H1 (cell line): ENCODE measurements around the gene SLC44A5. TPM values are rescaled to one million over a fixed set of nuclear protein-coding genes. Genes with fewer than 3 reads are reported as not detected.

Experiments
- CTCF ChIA-PET: fragments of 300-600 bp; sonication (Branson Sonifier 250); formaldehyde crosslinking; loops from one replicate; lab custom pipeline; 2021; ENCODE audit not compliant: partially characterized antibody; lab: Charles Lee
- POLR2A ChIA-PET: fragments of 300-600 bp; sonication (Branson Sonifier 250); formaldehyde crosslinking; loops from one replicate; lab custom pipeline; 2021; ENCODE audit warnings: inconsistent platforms; ENCODE audit not compliant: partially characterized antibody; lab: Charles Lee
- DNase-seq, 2 experiments: peaks; one replicate each; pipeline versions ENCODE4 v3.0.0 to v3.0.0-alpha.2; 2010 to 2022; ENCODE audit warnings: low spot score in 2 of 2, low read depth in 1 of 2, mixed read lengths in 1 of 2
- FAIRE-seq: peaks from 2 replicates; lab custom pipeline; 2011; peaks lifted over from hg19 to GRCh38; lab: Jason Lieb, UNC
- H2AFZ ChIP-seq: 2 replicates; pipeline ENCODE4 v1.8.1; 2012; ENCODE audit warnings: low read length, inconsistent platforms
- H2AK5ac ChIP-seq: 2 replicates; pipeline ENCODE4 v1.6.1; 2013; ENCODE audit warnings: low read depth, low read length
- H2BK120ac ChIP-seq: replicated peaks from 2 replicates; pipeline ENCODE3; 2013; ENCODE audit warnings: low read depth, low read length, inconsistent platforms
- H2BK12ac ChIP-seq: 2 replicates; pipeline ENCODE4 v1.6.1; 2013; ENCODE audit warnings: low read depth, low read length
- H2BK15ac ChIP-seq: 2 replicates; pipeline ENCODE4 v1.6.1; 2013; ENCODE audit warnings: low read length
- H2BK20ac ChIP-seq: 2 replicates; pipeline ENCODE4 v1.6.1; 2013; ENCODE audit warnings: low read length
- H2BK5ac ChIP-seq: 2 replicates; pipeline ENCODE4 v1.6.1; 2013; ENCODE audit warnings: low read depth, low read length
- H3K14ac ChIP-seq: 2 replicates; pipeline ENCODE4 v1.6.1; 2013; ENCODE audit warnings: inconsistent platforms; ENCODE audit not compliant: insufficient read length
- H3K18ac ChIP-seq: 2 replicates; pipeline ENCODE4 v1.6.1; 2013; ENCODE audit warnings: low read length; ENCODE audit errors: extremely low read depth
- H3K23ac ChIP-seq: 2 replicates; pipeline ENCODE4 v1.6.1; 2013; ENCODE audit warnings: inconsistent platforms; ENCODE audit not compliant: insufficient read length
- H3K23me2 ChIP-seq: 2 replicates; pipeline ENCODE4 v1.6.1; 2013; ENCODE audit warnings: low read depth, low read length
- H3K27ac ChIP-seq: 2 replicates; pipeline ENCODE4 v1.6.1; 2011; ENCODE audit warnings: low read depth, low read length, inconsistent platforms
- H3K27me3 ChIP-seq, 4 experiments: replicated peaks in 1 of 4; 1 replicate in 1 of 4; 2 replicates in 3 of 4; pipeline versions ENCODE4 v1.6.1 to v1.8.1; 2011 to 2013; ENCODE audit warnings: low read length in 3 of 4, mild to moderate bottlenecking in 3 of 4, inconsistent platforms in 2 of 4, mixed read lengths in 2 of 4, moderate library complexity in 1 of 4; ENCODE audit not compliant: control insufficient read depth in 3 of 4, insufficient read depth in 3 of 4; ENCODE audit errors: extremely low read depth in 1 of 4
- H3K36me3 ChIP-seq, 4 experiments: 2 replicates each; pipeline versions ENCODE4 v1.6.1 to v1.8.1; 2011 to 2013; ENCODE audit warnings: mild to moderate bottlenecking in 4 of 4, low read length in 3 of 4, moderate library complexity in 2 of 4, control low read depth in 1 of 4, inconsistent platforms in 1 of 4; ENCODE audit not compliant: insufficient read depth in 4 of 4, control insufficient read depth in 2 of 4
- H3K4ac ChIP-seq: replicated peaks from 2 replicates; pipeline ENCODE3; 2013; ENCODE audit warnings: low read length, low read depth, mixed read lengths, inconsistent platforms; ENCODE audit not compliant: insufficient read length
- H3K4me1 ChIP-seq, 4 experiments: replicated peaks in 1 of 4; 1 replicate in 1 of 4; 2 replicates in 3 of 4; pipeline versions ENCODE4 v1.6.1 to v1.8.1; 2011 to 2013; ENCODE audit warnings: low read length in 3 of 4, inconsistent platforms in 2 of 4, mixed read lengths in 1 of 4; ENCODE audit not compliant: insufficient read depth in 4 of 4, control insufficient read depth in 3 of 4
- H3K4me2 ChIP-seq, 2 experiments: 2 replicates each; pipeline versions ENCODE4 v1.6.1 to v1.8.1; 2011 to 2013; ENCODE audit warnings: low read depth in 2 of 2, low read length in 2 of 2, control low read depth in 1 of 2, inconsistent platforms in 1 of 2, mild to moderate bottlenecking in 1 of 2; ENCODE audit not compliant: insufficient read depth in 1 of 2
- H3K4me3 ChIP-seq, 4 experiments: fragments of 200-600, 300-600 bp in 1 of 4; sonication (generic), shearing (Covaris generic), sonication (Bioruptor Twin) in 1 of 4; 2 replicates each; pipeline versions ENCODE4 v1.5.1 to v1.8.1; 2011 to 2016; ENCODE audit warnings: low read length in 4 of 4, low read depth in 3 of 4, control low read depth in 2 of 4, inconsistent platforms in 2 of 4, mild to moderate bottlenecking in 2 of 4, mixed read lengths in 1 of 4, moderate library complexity in 1 of 4; ENCODE audit not compliant: insufficient read depth in 2 of 4; ENCODE audit errors: extremely low read depth in 1 of 4
- H3K56ac ChIP-seq: replicated peaks from 2 replicates; pipeline ENCODE3; 2013; ENCODE audit warnings: low read depth, mild to moderate bottlenecking, mixed read lengths, low read length, inconsistent platforms; ENCODE audit not compliant: insufficient read length
- H3K79me1 ChIP-seq: 2 replicates; pipeline ENCODE4 v1.6.1; 2013; ENCODE audit warnings: low read depth, low read length, control low read depth
- H3K79me2 ChIP-seq, 2 experiments: 2 replicates each; pipeline versions ENCODE4 v1.6.1 to v1.8.1; 2012 to 2013; ENCODE audit warnings: low read length in 2 of 2, mild to moderate bottlenecking in 2 of 2, inconsistent platforms in 1 of 2; ENCODE audit not compliant: insufficient read depth in 2 of 2, control insufficient read depth in 1 of 2
- H3K9ac ChIP-seq, 4 experiments: replicated peaks in 1 of 4; 1 replicate in 1 of 4; 2 replicates in 3 of 4; pipeline versions ENCODE4 v1.6.1 to v1.8.1; 2011 to 2013; ENCODE audit warnings: low read depth in 3 of 4, low read length in 3 of 4, control low read depth in 2 of 4, mild to moderate bottlenecking in 2 of 4, moderate library complexity in 2 of 4, inconsistent platforms in 1 of 4; ENCODE audit errors: extremely low read depth in 1 of 4
- H3K9me3 ChIP-seq, 2 experiments: 2 replicates each; pipeline versions ENCODE4 v1.6.1 to v1.8.1; 2012 to 2013; ENCODE audit warnings: mild to moderate bottlenecking in 2 of 2, moderate library complexity in 2 of 2, control low read depth in 1 of 2, inconsistent platforms in 1 of 2, low read depth in 1 of 2, low read length in 1 of 2, mixed read lengths in 1 of 2; ENCODE audit not compliant: insufficient read depth in 2 of 2
- H4K20me1 ChIP-seq, 2 experiments: replicated peaks in 1 of 2; 2 replicates each; pipeline versions ENCODE3 to v1.8.1; 2011 to 2013; ENCODE audit warnings: inconsistent platforms in 2 of 2, low read length in 2 of 2, mild to moderate bottlenecking in 1 of 2; ENCODE audit not compliant: insufficient read depth in 2 of 2, control insufficient read depth in 1 of 2
- H4K5ac ChIP-seq: 2 replicates; pipeline ENCODE4 v1.6.1; 2013; ENCODE audit warnings: low read length, low read depth, mixed read lengths, inconsistent platforms; ENCODE audit not compliant: insufficient read length
- H4K8ac ChIP-seq: 2 replicates; pipeline ENCODE4 v1.8.0; 2013; ENCODE audit warnings: mild to moderate bottlenecking, moderate library complexity, low read length, inconsistent platforms; ENCODE audit not compliant: insufficient read depth; ENCODE audit errors: extremely low read depth
- H4K91ac ChIP-seq: replicated peaks from 2 replicates; pipeline ENCODE3; 2013; ENCODE audit warnings: low read length, mixed read lengths, inconsistent platforms; ENCODE audit not compliant: insufficient read length
- ATF3 ChIP-seq: IDR thresholded peaks from 2 replicates; pipeline ENCODE4 v1.6.1; 2011; ENCODE audit warnings: low read depth, mild to moderate bottlenecking, low read length; ENCODE audit not compliant: insufficient read depth
- BCL11A ChIP-seq, 2 experiments: IDR thresholded peaks; one replicate each; pipeline ENCODE4 v1.6.1; 2011; ENCODE audit warnings: low read depth in 2 of 2, low read length in 2 of 2, mild to moderate bottlenecking in 2 of 2
- BRCA1 ChIP-seq: IDR thresholded peaks from 2 replicates; pipeline ENCODE4 v1.6.1; 2012; ENCODE audit warnings: low read depth, low read length, improper control_type of control experiment
- MAX ChIP-seq: IDR thresholded peaks from 2 replicates; pipeline ENCODE4 v1.6.1; 2012; ENCODE audit warnings: inconsistent platforms
- NANOG ChIP-seq: IDR thresholded peaks from 2 replicates; pipeline ENCODE4 v1.6.1; 2011; ENCODE audit warnings: low read length, low read depth, mild to moderate bottlenecking, inconsistent platforms; ENCODE audit not compliant: insufficient read depth, poor library complexity, severe bottlenecking
- PHF8 ChIP-seq: fragments of 200-600 bp; sonication (generic); conservative IDR thresholded peaks from 2 replicates; pipeline ENCODE4 v1.7.1; 2012; ENCODE audit warnings: low read depth, mild to moderate bottlenecking, inconsistent platforms, low read length, moderate library complexity
- SUZ12 ChIP-seq: fragments of 200-600 bp; sonication (generic); IDR thresholded peaks from 2 replicates; pipeline ENCODE4 v1.6.1; 2012; ENCODE audit warnings: mild to moderate bottlenecking, inconsistent platforms, low read length, moderate library complexity, mixed read lengths
- TBP ChIP-seq: IDR thresholded peaks from 2 replicates; pipeline ENCODE4 v1.6.1; 2011; ENCODE audit warnings: low read depth, low read length, improper control_type of control experiment
- TEAD4 ChIP-seq: IDR thresholded peaks from 2 replicates; pipeline ENCODE4 v1.6.1; 2012; ENCODE audit warnings: low read depth, low read length, inconsistent platforms, mixed read lengths
- WGBS, 2 experiments: shearing (Covaris generic) in 1 of 2; methylation state at CpG; one replicate each; pipeline versions ENCODE4 v1.1.6 to v1.1.7; 2013 to 2015; ENCODE audit warnings: low lambda C conversion rate in 2 of 2, mixed read lengths in 2 of 2, inconsistent platforms in 1 of 2, low coverage in 1 of 2, missing lambda C conversion rate in 1 of 2; ENCODE audit not compliant: insufficient replicate concordance in 2 of 2, insufficient coverage in 1 of 2, insufficient read length in 1 of 2; ENCODE audit errors: extremely low coverage in 1 of 2, missing lambda C conversion rate in 1 of 2; 5-methylcytosine and 5-hydroxymethylcytosine counted together
- polyA plus RNA-seq, 7 experiments: library from polyadenylated mRNA; depleted of rRNA in 3 of 7; stranded (reverse) in 5 of 7; unstranded in 2 of 7; fragments of >200 nt in 5 of 7; fragments of 200-250 nt in 2 of 7; gene quantifications; 1 replicate in 5 of 7; 2 replicates in 1 of 7; 4 replicates in 1 of 7; pipeline versions ENCODE4 v1.2.1 to v1.2.3, GENCODE V29; 2011 to 2013; ENCODE audit warnings: missing spikeins in 2 of 7, mixed read lengths in 2 of 7
- total RNA-seq: library from RNA; stranded (reverse); fragmentation: NEBNext Ultra II Directional; extraction: Animal tissue kit (Norgen Biotek cat#: 25700); gene quantifications from 2 replicates; pipeline ENCODE4 v1.2.1, GENCODE V29; 2021

Gene SLC44A5
- total and polyA plus RNA-seq, 2 of the 8 experiments (the other 6 are each of a cell fraction or from before 2014, with no cell fraction given), result 1.8 to 3.3 TPM

- H3K18ac ChIP-seq, result no peak overlapping the region
These were observed 103.9 kb downstream of the SLC44A5 start for GRCh38 chr1:75506976-75507375.

More at GRCh38 chr1:75506976-75507375, 103.9 kb downstream of the SLC44A5 start:
- Histone ChIP-seq H3K9me3 (no peaks in the 10 kb centered on the region), H3K4ac (no peak overlapping the region), H3K4me1 (no peaks in the 10 kb centered on the region), H3K23me2 (no peaks in the 10 kb centered on the region), H3K4me2 (no peak overlapping the region), H3K79me1 (no peaks in the 10 kb centered on the region), H2BK5ac (no peak overlapping the region), H2BK120ac (no peak overlapping the region), H3K36me3 (no peaks in the 10 kb centered on the region), H3K27ac (no peak overlapping the region), H3K56ac (no peak overlapping the region), H2AFZ (no peak overlapping the region), H2AK5ac (no peak overlapping the region), H4K5ac (no peak overlapping the region), H3K79me2 (no peaks in the 10 kb centered on the region), H3K14ac (no peak overlapping the region), H4K20me1 (no peaks in the 10 kb centered on the region), H4K8ac (no peak overlapping the region), H2BK20ac (no peak overlapping the region), H2BK15ac (no peak overlapping the region), H2BK12ac (no peak overlapping the region), H4K91ac (no peak overlapping the region), H3K23ac (no peak overlapping the region), H3K9ac (no peak overlapping the region), H3K4me3 (no peak overlapping the region), H3K27me3 (no peaks in the 10 kb centered on the region)
- WGBS, 2 experiments, result 88% methylated on average over 1 of the region's 1 CpG; no CpG with 5 or more reads in 1 of the 2 experiments
- ChIA-PET POLR2A (no interaction called here), CTCF (no interaction called here)
- no peak for FAIRE-seq
- TF ChIP-seq TEAD4 (no peak), ATF3 (no peak), BCL11A (IDR thresholded peaks at IDR 0.05; ENCODE audit: low read depth in 2 of 2, low read length in 2 of 2) (no peak), TBP (no peak), MAX (no peak), NANOG (no peak), BRCA1 (no peak), SUZ12 (no peak), PHF8 (no peak)
- no peak for DNase-seq
